Occipital lobe (tissue), 2 donors: ENCODE results near the gene CLCF1. TPM values are rescaled to one million over a fixed set of nuclear protein-coding genes. Genes with fewer than 3 reads are reported as not detected.

Experiments used
- DNase-seq: peaks from one replicate; lab custom pipeline; 2025; lab: John Stamatoyannopoulos, UW
- total RNA-seq: library from RNA; depleted of rRNA; stranded (reverse); fragments of >200 nt; gene quantifications from one replicate; pipeline ENCODE4 v1.2.3, GENCODE V29; 2014

CLCF1 gene
- total RNA-seq, 1 donor from 2014 or later = not detected

DNA sequence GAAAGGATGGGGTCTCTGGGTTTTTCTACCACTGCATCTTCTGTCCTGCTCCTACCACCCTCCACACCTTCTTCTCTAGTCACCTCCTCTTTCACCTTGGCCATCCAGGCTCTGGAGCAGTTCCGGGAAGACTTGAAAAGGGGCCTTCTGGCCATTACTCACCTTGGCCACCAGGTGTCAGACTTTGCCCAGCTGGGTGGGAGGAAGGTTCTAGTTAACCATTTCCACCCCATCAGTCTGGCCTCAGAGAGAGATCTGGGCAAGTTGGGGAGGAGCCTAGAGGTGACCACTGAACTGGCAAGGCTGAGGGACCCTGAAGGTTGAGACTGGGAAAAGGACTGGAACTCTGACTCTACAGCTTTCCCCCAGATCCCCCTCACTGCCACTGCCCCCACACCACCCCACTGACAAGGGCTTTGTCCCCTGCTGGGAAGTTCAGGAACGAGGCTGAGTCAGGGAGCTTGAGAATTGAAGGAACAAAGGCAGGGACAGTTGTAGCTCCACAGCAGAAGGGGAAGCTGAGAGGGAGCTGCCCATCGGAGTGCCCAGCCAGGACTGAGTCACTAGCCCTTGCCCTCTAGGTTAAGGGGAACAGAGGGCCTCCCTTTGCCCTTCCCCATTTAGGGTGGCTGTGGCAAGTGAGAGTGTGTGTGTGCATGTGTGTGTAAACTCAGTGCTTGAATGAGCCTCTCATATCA lies 16.4 kb downstream of the CLCF1 start:
- DNase-seq = no peak

DNA sequence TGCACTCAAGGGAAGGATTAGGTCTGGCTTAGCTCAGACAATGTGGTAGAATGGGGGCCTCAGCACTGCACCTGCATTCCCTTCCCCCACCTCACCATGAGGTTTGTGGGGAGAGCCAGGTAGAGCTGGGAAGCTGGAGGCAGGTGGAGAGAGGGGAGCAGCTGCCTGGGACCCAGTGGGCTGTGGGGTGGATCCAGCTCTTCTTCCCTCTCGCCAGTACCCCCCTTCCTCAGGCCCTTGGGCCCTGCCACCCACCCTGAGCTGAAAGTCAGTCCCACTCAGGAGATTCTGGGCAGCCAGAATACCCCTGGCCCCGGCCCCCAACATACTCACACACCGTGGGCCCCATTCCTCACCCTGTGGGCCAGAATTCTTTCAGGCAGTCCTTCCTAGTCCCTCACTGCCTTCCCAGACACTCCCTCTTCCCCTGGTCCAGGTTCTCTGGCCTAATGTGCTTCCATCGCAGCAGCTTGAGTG lies 17.0 kb downstream of the CLCF1 start:
- DNase-seq = no peak

DNA sequence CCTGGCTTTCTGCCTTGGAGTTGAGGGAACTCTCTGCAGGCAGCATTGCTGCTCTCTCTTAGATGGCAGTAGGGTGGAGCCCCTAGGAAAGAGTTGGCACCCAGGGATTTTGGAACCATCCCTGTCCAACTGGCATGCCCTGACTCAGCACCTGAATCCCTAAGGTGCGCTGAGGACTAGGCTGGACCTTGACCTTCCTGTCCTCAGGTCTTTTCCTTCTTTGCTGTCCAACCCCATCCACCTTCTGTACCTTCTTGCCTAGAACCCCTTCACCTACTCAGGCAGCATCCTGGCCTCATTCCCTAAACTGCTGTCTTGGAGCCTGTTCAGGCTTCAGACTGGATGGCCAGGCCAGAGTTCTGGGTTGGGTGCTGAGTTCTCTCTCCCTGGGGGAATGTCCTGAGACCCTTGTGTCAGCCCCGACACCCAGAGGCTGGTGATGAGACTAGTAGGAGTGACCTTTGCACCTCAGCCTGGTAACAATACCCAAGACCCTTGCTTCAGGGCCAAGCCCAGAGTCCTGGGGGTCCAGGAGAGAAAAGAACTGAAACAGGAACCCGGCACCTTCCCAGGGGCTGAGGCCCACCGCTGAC lies 17.5 kb downstream of the CLCF1 start:
- no peak for DNase-seq

DNA sequence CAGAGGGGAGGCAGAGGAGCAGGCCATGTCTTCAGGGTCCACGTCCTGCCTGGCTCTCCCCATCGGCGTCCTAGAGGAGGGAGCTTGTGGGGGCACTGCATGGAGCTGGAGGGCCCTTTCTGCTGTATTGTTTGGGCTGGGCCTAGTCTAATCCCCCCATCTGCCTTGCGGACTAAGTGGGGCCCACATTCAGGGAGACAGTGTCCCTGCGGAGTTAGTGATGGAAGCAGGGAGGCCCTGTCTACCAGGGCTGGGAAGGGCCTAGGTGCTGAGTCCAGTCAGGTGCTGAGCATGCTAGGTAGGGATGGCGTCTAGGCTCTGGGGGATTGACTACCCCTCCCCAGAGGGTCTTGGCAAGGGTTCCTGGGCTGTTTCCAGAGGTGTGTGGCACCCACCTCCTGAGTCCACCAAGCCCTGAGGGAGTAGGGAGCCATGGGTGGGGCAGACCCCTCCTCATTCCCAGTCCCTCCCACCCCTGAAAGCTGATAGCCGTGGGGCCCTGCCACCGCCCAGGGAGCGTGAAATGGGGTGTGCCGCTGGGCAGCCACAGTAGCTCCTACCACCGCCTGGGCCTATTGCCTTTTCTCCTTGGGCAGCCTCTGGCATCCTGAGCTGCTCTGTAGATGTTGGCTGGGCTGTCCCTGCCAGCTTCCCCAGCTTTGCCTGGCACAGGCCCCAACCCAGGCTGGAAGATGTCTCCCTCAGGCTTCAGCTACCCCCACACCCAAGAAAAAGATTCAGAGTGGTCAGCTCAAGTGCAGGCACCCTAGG lies 18.2 kb downstream of the CLCF1 start:
- DNase-seq = no peak

DNA sequence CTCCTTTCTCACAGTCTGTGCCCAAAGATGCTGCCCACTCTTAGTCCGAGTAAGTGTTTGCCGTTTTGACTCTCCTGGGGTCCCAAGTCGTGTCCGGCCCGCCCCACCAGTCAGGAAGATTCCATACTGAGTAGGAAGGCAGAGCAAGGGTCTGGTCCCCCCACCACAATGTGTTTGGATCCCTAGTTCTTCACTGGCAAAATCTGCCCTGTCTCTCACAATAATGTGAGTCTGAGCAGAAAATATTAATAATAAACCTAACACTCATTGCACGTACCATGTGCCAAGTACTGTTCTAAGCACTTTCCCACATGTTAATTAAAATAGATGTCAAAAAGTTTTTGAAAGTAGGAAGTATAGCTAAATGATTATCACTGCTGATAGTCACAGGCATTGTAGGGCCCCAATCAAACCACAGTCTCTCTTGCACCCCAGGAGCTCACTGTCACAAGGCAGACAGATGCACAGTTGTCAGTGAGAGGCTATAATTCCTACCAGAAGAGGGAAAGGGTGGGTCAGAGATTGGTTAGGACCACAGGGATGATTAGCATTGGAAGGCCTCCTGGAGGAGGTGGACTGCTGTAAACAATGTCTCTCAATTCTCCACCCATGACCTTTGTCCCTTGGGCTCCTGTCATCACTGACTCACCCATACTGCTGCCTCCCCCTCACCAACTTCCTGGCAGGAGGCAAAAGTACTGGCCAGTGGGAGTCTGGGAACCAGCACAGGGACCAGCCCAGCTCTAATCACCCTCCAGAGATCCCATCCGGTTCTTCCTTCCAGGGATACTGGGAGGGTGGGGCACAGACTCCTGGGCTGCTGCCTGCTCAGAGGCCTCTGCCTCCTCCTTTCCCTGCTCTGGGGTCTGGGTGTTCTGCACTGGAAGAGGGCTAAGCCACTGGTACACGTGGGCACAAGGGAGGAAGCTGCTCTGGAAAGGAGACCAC lies 19.0 kb downstream of the CLCF1 start:
- no peak for DNase-seq

DNA sequence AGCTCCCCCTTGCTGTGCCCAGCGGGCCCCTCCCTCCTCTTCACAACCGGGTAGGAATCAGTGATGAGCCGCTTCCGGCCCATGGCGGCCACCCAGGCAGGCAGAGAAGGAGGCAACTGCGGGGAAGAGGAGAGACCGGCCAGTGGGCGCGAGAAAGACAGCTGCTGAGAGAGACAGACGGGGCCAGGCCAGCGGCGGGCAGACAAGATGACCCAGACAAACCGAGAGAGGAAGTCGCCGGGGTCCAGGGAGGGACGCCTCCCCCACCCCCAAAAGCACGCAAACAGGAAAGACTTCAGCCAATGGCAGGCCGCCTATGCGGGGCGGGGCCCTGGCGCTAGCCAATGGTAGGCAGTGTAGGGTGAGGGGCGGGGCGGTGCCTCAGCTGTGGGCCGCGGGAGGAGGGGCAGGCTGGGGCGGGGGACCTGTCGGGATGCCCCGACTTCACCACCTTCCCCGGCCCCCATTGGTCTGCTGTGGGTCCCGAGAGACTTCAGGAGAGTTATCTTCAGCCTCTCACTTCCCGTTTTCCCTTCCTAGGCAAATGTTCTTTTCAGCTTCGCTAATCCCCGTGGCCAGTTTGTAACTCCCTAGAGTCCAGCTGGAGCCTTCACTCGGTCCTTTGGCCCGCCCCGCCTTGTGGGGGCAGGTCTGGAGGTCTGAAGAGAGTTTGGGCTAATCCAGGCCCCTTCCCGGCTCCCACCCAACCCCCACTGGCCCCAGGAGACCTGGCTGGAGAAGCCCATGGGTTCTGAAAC lies 19.9 kb downstream of the CLCF1 start, which contains the start of gene POLD4:
Gene POLD4, minus strand, starts transcription at position 230 of the 758 bp plus-strand sequence. Its CDS starts 147 bp downstream, at position 83.
- DNase-seq = peak; percentile 97

DNA sequence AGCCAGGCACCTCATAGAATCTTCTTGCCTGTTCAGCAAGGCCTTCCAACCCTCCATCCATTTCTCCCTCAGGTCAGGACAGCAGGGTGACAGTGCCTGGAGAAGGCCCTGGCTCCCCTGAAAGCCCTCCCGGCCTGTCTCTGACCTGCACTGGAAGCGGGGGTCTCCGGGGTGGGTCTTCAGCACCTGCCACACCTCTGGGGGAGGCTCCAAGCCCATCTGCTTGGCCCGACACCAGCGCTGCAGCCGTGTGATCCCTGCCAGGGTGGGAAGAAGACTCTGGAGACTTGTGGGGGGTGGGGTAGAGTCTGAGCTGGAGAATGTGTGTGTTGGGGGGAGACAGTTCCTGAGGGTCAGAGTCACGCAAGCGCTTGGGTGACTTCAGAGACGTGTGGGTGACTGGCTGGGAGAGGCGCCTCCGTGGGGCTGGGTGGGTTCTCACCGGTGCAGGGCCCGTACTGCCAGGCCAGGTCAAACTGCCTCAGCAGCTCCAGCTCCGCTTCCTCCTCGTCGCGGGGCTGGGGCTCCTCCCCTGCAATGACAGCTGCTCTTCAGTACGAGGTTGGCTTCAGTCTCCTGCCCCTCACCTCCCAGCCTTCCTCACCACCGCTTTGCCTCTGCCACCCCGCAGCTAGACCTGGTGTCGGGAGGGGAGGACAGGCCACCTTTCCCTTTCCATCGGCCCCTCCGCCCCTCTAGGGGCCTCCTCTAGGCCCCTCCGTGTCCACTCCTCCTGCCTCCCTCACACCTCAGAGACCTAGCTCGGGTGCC lies 20.7 kb downstream of the CLCF1 start:
- no peak for DNase-seq

DNA sequence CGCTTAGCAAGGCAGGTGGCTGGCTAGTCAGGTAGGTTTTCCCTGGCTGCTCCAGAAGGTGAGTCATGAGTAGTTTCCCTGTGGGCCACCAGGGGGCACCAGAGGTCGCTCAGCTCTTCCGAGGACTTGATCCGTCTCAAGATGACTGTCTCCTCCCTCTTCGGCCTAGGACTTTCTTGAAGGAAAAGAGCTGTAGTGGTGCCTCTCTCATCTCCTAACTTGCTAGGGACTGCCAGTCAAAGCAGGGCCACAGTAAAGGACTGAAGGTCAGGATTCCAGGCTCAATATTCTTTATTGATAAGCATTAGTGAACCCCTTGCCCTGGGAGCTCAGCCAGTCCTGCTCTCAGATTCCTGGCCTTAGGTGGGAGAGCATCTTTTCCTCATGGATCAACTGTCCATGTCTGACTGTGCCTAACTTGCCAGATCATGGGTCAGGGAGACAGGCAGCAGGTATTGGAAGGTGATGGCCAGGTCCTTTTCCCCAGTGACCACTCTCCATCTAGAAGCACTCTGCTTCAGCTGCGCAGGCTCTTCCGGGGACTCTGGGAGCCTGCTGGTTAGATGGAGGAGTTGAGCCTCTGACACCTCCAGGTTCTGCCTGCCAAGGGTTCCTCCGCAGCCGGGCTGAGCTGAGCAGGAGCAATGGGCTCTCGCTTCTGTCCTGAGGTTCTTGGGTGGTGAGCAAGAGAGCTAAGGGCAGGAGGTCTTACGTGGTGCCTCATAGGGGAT lies 22.0 kb downstream of the CLCF1 start:
- no peak for DNase-seq

DNA sequence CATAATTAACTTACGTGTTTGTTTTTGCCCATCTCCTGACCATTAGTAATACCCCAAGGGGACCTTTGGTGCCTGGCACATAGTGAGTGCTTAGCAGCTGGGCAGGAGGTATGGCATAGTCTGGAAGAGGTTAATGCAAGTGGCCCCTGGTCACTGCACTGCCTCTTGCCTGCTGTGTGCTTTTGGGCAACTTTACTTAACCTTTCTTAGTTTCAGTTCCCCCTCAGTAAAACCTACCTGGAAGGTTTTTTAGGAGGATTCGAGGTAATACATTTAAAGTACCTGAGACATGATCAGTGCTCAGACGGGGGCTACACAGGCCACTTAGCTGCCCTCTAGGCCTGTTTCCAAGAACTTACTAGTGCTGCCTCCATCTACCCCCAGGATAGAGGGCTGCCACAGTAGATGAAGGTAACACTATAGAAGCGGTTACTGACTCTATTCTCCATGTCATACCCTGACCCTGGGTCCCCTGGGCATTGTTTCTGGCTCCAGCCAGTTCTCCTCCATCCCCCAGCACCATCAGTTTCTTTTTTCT lies 23.4 kb downstream of the CLCF1 start:
- DNase-seq = no peak

DNA sequence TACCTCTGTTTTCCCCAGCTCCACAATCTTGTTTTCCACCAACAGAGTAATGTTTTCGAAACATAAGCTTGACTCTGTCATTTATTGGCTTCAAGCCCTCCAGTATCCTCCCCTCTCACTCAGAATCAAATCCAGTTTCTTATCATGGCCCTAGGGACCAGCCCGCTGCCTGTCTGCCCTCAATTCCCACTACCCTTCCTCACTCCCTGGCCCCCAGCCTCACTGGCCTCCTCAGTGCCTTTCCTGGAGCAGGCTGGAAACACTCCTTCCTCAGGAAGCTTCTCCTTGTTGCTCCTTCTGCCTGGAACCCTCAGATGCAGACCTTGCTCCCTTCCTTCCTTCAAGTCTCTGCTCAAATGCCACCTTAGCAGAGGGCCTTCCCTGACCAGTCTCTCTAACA lies 23.9 kb downstream of the CLCF1 start:
- DNase-seq = no peak

DNA sequence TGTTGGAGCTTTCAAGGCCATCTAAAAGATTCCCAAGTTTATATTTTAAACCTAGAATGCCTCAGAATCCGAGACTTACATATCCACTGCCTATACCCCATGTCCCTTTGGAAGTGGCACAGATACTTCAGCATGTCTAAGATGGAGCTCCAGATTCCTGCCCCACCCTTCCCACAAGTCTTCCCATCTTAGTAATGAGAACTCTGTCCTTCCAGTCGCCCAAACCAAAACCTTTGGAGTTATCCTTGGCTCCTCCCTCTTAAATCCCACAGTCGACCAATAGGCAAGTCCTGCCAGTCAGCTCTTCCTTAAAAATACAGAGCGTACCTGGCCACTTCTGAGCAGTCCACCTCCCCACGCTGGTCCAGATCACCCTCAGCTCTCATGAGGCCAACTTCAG lies 24.4 kb downstream of the CLCF1 start:
- DNase-seq = no peak

DNA sequence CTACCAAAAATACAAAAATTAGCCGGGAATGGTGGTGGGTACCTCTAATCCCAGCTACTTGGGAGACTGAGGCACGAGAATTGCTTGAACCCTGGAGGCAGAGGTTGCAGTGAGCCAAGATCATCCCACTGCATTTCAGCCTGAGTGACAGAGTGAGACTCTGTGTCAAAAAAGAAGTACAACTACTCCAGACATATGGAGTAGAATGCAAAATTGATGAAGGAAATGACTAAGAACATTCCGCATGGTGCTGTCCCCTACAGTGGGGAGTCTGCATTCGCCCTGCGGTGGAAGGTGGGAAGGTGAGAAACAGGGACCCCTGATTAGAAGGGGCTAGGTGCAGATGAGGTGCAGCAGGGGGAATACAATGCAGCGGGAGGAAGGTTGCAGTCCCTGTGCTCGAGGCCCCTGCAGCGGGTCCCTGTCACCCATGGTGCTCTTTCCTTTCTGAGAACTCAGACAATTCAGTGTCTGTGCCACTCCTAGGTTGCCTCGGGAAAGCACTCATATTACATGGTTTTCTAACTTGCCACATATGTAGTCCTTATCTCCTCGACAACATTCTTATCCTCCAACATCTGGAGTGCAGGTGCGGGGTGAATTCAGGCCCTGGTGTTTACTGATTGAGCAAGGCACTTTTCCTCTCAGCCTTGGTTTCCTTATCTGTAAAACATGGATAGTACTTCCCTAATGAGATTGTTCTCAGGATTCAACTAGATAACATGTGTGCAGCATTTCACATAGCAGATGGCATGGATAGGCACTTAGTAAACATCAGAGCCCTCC lies 25.2 kb downstream of the CLCF1 start:
- DNase-seq = no peak

DNA sequence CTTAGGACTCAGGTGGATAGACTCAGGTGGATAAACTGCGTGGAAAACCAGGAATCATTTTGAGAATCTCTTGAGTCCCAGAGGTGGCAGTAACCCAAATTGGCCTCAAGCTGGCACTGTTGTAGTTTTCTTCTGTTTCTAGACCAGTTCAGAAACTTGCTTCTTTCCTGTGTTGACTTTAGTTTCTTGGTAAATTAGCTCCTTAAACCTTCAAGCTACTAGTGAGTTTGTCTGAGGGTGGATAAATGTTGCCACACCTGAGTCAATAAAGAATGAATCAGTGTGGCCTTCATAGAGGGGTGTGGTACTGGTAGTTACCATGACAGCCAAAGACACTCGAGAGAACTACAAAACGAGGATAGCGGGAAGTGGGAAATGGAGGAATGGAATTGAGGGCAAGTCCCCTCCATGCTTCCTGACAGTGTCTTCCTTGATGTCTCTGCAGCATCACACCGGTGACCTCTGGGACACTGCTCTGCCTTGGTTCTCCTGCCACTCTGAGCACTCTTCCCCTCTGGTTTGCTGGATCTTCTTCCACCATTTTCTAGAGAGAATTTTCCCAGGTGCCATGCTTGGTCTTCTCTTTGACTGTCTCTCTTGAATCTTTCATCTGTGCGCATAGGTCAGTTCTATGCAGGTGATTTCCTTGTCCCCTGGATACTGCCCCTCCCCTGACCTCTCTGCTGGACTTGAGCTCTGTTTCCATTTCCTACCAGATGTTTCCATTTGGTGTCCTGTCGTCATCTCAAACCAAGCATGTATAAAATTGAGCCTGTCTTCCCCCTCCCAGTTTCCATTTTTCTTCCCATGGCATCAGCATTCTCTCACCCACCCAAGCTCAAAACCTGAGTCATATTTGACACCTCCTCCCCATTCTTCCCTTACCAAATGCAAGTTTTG lies 27.2 kb downstream of the CLCF1 start:
- no peak for DNase-seq

DNA sequence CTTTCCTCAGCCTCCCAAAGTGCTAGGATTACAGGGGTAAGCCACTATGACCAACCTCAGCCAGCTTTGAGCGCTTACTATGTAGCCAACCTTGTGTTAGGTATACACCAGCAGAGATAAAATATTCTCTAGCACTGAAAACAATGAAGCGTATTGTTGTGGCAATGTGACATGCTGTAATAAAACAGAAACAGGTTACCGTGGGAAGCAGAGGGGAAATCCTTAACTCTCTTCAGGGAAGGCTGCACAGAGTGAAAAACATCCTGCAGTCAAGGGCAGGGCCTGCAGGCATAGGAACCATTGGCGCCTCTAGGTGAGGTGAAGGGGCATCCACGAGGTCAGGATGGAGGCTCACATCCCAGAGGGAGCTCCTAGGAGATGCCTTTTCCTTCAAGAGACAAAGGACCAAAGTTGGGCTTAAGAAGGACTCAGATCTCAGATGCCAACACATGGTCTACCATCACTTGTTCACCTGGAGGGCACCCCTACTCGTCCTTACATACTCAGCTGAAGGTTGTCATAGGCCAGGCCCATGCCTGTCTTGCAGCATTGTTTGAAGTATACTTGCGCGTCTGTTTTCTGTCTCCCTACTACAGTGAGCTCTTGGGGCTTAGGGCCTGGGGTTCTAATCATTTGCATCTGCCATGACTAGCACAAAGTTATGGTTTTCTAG lies 28.0 kb downstream of the CLCF1 start:
- DNase-seq = no peak

DNA sequence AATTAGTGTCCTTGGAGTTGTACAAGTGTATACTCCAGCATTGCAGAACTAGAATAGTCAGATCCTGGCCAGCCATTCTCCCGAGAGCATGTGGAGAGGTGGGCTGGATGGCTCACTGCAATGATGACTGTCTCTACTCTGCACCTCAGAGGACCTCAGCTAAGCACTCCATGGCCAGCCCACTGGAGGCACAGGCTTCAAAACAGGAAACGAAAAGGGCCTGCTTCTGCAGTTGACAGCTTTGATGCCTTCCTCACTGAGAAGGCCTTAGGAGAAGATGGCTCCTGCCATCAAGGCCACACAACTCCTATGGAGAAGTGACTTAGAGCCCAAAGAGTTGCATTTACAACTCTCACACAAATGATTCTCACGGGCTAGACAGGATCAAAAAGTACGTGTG lies 29.1 kb downstream of the CLCF1 start:
- DNase-seq = no peak

DNA sequence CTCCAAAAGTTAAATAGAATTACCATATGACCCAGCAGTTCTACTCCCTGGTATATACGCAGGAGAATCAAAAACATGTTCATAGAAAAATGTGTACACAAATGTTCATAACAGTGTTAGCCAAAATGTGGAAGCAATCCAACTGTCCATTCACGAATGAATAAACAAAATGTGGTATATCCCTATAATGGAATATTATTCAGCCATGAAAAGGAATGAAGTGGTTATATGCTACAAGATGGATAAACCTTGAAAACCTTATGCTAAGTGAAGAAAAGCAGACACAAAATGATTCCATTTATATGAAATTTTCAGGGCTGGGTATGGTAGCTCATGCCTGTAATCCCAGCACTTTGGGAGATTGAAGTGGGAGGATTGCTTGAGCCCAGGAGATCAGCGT lies 36.1 kb downstream of the CLCF1 start:
- DNase-seq = no peak
